Measurements from ENCODE around the gene ATXN1. TPM values are rescaled to one million over a fixed set of nuclear protein-coding genes. Genes with fewer than 3 reads are reported as not detected.

The ATXN1 gene
- polyA plus RNA-seq, 4 donors: 4.6 to 16.5 (median 5.9) TPM

GRCh38 chr6:16477367-16478149 lies 283.7 kb downstream of the ATXN1 start:
- Histone ChIP-seq H3K27ac (ENCODE audit: low read depth in 1 of 3, low read length in 2 of 3) (no peak overlapping the region), H3K36me3 (ENCODE audit: control insufficient read depth in 3 of 3, insufficient read depth in 2 of 3, low read depth in 1 of 3, low read length in 3 of 3) (peaks cover 0 to 5% (median 0%) of the 10 kb centered on the region in 3 donors), H3K27me3 (ENCODE audit: control insufficient read depth in 3 of 3, insufficient read depth in 3 of 3, low read length in 3 of 3) (no peaks in the 10 kb centered on the region), H3K4me1 (ENCODE audit: control insufficient read depth in 3 of 3, insufficient read depth in 2 of 3, low read depth in 1 of 3, low read length in 2 of 3) (no peaks in the 10 kb centered on the region), H3K9me3 (ENCODE audit: control insufficient read depth in 2 of 2, insufficient read depth in 1 of 2, low read depth in 1 of 2, low read length in 1 of 2) (peaks cover 0 to 13% of the 10 kb centered on the region in 2 donors), H3K4me3 (ENCODE audit: low read depth in 1 of 3, low read length in 3 of 3) (no peak overlapping the region)
- no peak for FAIRE-seq
- WGBS, 3 donors: 79 to 87% (median 85%) methylated on average over 12 of the region's 12 CpGs
- no peak for DNase-seq

GRCh38 chr6:16476861-16477260 lies 284.4 kb downstream of the ATXN1 start:
- no peak for FAIRE-seq
- Histone ChIP-seq H3K36me3 (ENCODE audit: control insufficient read depth in 3 of 3, insufficient read depth in 2 of 3, low read depth in 1 of 3, low read length in 3 of 3) (peaks cover 0 to 5% (median 0%) of the 10 kb centered on the region in 3 donors), H3K9me3 (ENCODE audit: control insufficient read depth in 2 of 2, insufficient read depth in 1 of 2, low read depth in 1 of 2, low read length in 1 of 2) (peaks cover 0 to 13% of the 10 kb centered on the region in 2 donors), H3K4me1 (ENCODE audit: control insufficient read depth in 3 of 3, insufficient read depth in 2 of 3, low read depth in 1 of 3, low read length in 2 of 3) (no peaks in the 10 kb centered on the region), H3K27me3 (ENCODE audit: control insufficient read depth in 3 of 3, insufficient read depth in 3 of 3, low read length in 3 of 3) (no peaks in the 10 kb centered on the region), H3K27ac (ENCODE audit: low read depth in 1 of 3, low read length in 2 of 3) (no peak overlapping the region), H3K4me3 (ENCODE audit: low read depth in 1 of 3, low read length in 3 of 3) (no peak overlapping the region)
- no peak for DNase-seq
- 81 to 91% (median 86%) methylated on average over 7 of the region's 7 CpGs for WGBS, 3 donors

GRCh38 chr6:16475494-16475781 lies 285.8 kb downstream of the ATXN1 start:
- H3K27ac ChIP-seq (ENCODE audit: low read depth in 1 of 3, low read length in 2 of 3): no peak overlapping the region
- FAIRE-seq (no peak), DNase-seq (no peak)
- peaks cover 0 to 5% (median 0%) of the 10 kb centered on the region in 3 donors for H3K36me3 ChIP-seq (ENCODE audit: control insufficient read depth in 3 of 3, insufficient read depth in 2 of 3, low read depth in 1 of 3, low read length in 3 of 3)
- H3K4me1 ChIP-seq (ENCODE audit: control insufficient read depth in 3 of 3, insufficient read depth in 2 of 3, low read depth in 1 of 3, low read length in 2 of 3): peaks cover 0 to 3% (median 0%) of the 10 kb centered on the region in 3 donors
- H3K4me3 ChIP-seq (ENCODE audit: low read depth in 1 of 3, low read length in 3 of 3): no peak overlapping the region
- H3K9me3 ChIP-seq (ENCODE audit: control insufficient read depth in 2 of 2, insufficient read depth in 1 of 2, low read depth in 1 of 2, low read length in 1 of 2): peaks cover 0 to 13% of the 10 kb centered on the region in 2 donors
- 90 to 98% (median 94%) methylated on average over 1 of the region's 1 CpG for WGBS, 3 donors
- no peaks in the 10 kb centered on the region for H3K27me3 ChIP-seq (ENCODE audit: control insufficient read depth in 3 of 3, insufficient read depth in 3 of 3, low read length in 3 of 3)

GRCh38 chr6:16474772-16475493 lies 286.3 kb downstream of the ATXN1 start:
- Histone ChIP-seq H3K4me1 (ENCODE audit: control insufficient read depth in 3 of 3, insufficient read depth in 2 of 3, low read depth in 1 of 3, low read length in 2 of 3) (peaks cover 0 to 3% (median 0%) of the 10 kb centered on the region in 3 donors), H3K27ac (ENCODE audit: low read depth in 1 of 3, low read length in 2 of 3) (peak overlapping the region in 1 of 3 donors; percentile 64), H3K27me3 (ENCODE audit: control insufficient read depth in 3 of 3, insufficient read depth in 3 of 3, low read length in 3 of 3) (no peaks in the 10 kb centered on the region), H3K4me3 (ENCODE audit: low read depth in 1 of 3, low read length in 3 of 3) (no peak overlapping the region), H3K36me3 (ENCODE audit: control insufficient read depth in 3 of 3, insufficient read depth in 2 of 3, low read depth in 1 of 3, low read length in 3 of 3) (peaks cover 0 to 5% (median 0%) of the 10 kb centered on the region in 3 donors), H3K9me3 (ENCODE audit: control insufficient read depth in 2 of 2, insufficient read depth in 1 of 2, low read depth in 1 of 2, low read length in 1 of 2) (peaks cover 0 to 13% of the 10 kb centered on the region in 2 donors)
- 79 to 93% (median 85%) methylated on average over 3 of the region's 3 CpGs for WGBS, 3 donors
- FAIRE-seq (no peak), DNase-seq (no peak)

GRCh38 chr6:16473908-16474771 lies 287.1 kb downstream of the ATXN1 start:
- no peak for FAIRE-seq
- H3K27ac ChIP-seq (ENCODE audit: low read depth in 1 of 3, low read length in 2 of 3): peak overlapping the region in 1 of 3 donors; percentile 64
- peaks cover 0 to 13% of the 10 kb centered on the region in 2 donors for H3K9me3 ChIP-seq (ENCODE audit: control insufficient read depth in 2 of 2, insufficient read depth in 1 of 2, low read depth in 1 of 2, low read length in 1 of 2)
- no peak overlapping the region for H3K4me3 ChIP-seq (ENCODE audit: low read depth in 1 of 3, low read length in 3 of 3)
- WGBS, 3 donors: 69 to 95% (median 79%) methylated on average over 1 of the region's 1 CpG
- H3K27me3 ChIP-seq (ENCODE audit: control insufficient read depth in 3 of 3, insufficient read depth in 3 of 3, low read length in 3 of 3): no peaks in the 10 kb centered on the region
- peaks cover 0 to 3% (median 0%) of the 10 kb centered on the region in 3 donors for H3K4me1 ChIP-seq (ENCODE audit: control insufficient read depth in 3 of 3, insufficient read depth in 2 of 3, low read depth in 1 of 3, low read length in 2 of 3)
- DNase-seq: no peak
- peaks cover 0 to 5% (median 0%) of the 10 kb centered on the region in 3 donors for H3K36me3 ChIP-seq (ENCODE audit: control insufficient read depth in 3 of 3, insufficient read depth in 2 of 3, low read depth in 1 of 3, low read length in 3 of 3)

GRCh38 chr6:16473184-16473907 lies 287.9 kb downstream of the ATXN1 start:
- FAIRE-seq (no peak), DNase-seq (no peak)
- Histone ChIP-seq H3K36me3 (ENCODE audit: control insufficient read depth in 3 of 3, insufficient read depth in 2 of 3, low read depth in 1 of 3, low read length in 3 of 3) (peaks cover 0 to 3% (median 2%) of the 10 kb centered on the region in 3 donors), H3K27me3 (ENCODE audit: control insufficient read depth in 3 of 3, insufficient read depth in 3 of 3, low read length in 3 of 3) (no peaks in the 10 kb centered on the region), H3K9me3 (ENCODE audit: control insufficient read depth in 2 of 2, insufficient read depth in 1 of 2, low read depth in 1 of 2, low read length in 1 of 2) (peaks cover 0 to 13% of the 10 kb centered on the region in 2 donors), H3K27ac (ENCODE audit: low read depth in 1 of 3, low read length in 2 of 3) (peak overlapping the region in 1 of 3 donors; percentile 33), H3K4me1 (ENCODE audit: control insufficient read depth in 3 of 3, insufficient read depth in 2 of 3, low read depth in 1 of 3, low read length in 2 of 3) (peaks cover 0 to 3% (median 0%) of the 10 kb centered on the region in 3 donors), H3K4me3 (ENCODE audit: low read depth in 1 of 3, low read length in 3 of 3) (no peak overlapping the region)
- WGBS, 3 donors: 80 to 86% (median 81%) methylated on average over 10 of the region's 10 CpGs

GRCh38 chr6:16472349-16473069 lies 288.8 kb downstream of the ATXN1 start:
- DNase-seq: no peak
- Histone ChIP-seq H3K9me3 (ENCODE audit: control insufficient read depth in 2 of 2, insufficient read depth in 1 of 2, low read depth in 1 of 2, low read length in 1 of 2) (peaks cover 0 to 13% of the 10 kb centered on the region in 2 donors), H3K27me3 (ENCODE audit: control insufficient read depth in 3 of 3, insufficient read depth in 3 of 3, low read length in 3 of 3) (no peaks in the 10 kb centered on the region), H3K36me3 (ENCODE audit: control insufficient read depth in 3 of 3, insufficient read depth in 2 of 3, low read depth in 1 of 3, low read length in 3 of 3) (peaks cover 0 to 3% (median 2%) of the 10 kb centered on the region in 3 donors), H3K27ac (ENCODE audit: low read depth in 1 of 3, low read length in 2 of 3) (peak overlapping the region in 1 of 3 donors; percentile 71), H3K4me3 (ENCODE audit: low read depth in 1 of 3, low read length in 3 of 3) (no peak overlapping the region), H3K4me1 (ENCODE audit: control insufficient read depth in 3 of 3, insufficient read depth in 2 of 3, low read depth in 1 of 3, low read length in 2 of 3) (peaks cover 0 to 3% (median 0%) of the 10 kb centered on the region in 3 donors)
- WGBS, 3 donors: 55 to 62% (median 57%) methylated on average over 3 of the region's 3 CpGs
- FAIRE-seq: no peak

Measured in small intestine (tissue), 7 donors.